Islet precursor cell (in vitro differentiated cells): Measurements from ENCODE around the gene PITX1.
A peak's percentile ranks its signal among the peaks of the same experiment; 100 is the strongest.

Experiments used
- DNase-seq: peaks from one replicate; pipeline ENCODE4 v3.0.0-alpha.2; 2018

The PITX1 gene

DNA sequence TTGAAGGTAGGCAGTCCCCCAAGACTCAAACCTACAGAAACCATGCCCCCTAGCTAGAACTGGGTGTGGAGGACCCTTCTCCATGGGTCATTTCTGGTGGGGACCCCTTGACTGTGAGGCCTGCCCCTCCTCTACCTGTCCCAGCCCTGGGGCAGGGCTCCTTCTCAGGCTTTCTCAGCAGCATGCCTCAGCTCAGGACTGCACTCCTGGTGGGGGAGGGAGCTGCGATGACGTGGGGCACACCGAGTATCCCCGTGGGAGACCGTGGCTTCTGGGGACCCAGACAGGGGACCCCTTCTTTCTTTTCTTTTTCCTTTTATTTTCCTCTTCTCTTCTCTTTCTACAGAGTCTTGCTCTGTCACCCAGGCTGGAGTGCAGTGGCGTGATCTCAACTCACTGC, 27.0 kb upstream of the PITX1 start:
- DNase-seq: no peak

DNA sequence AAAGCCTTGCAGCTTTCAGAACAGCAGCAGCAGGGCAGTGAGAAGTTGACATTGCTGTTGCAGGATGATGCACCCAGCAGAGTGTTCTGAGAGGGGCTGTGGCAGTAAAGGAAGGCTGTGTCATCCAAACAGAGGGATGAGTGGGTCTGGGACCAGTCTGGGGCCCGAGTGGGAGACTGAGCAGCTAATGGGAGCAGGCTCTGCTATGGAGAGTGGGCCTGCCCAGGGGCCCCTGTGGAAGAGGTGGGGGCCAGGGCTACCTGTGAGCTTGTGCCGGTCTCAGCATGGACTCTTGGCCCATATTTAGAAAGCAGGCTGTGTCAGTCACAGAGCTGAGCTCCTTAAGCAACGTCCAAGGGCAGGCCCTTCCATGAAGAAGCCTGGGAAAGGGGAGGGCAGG, 26.0 kb upstream of the PITX1 start:
- DNase-seq: no peak

DNA sequence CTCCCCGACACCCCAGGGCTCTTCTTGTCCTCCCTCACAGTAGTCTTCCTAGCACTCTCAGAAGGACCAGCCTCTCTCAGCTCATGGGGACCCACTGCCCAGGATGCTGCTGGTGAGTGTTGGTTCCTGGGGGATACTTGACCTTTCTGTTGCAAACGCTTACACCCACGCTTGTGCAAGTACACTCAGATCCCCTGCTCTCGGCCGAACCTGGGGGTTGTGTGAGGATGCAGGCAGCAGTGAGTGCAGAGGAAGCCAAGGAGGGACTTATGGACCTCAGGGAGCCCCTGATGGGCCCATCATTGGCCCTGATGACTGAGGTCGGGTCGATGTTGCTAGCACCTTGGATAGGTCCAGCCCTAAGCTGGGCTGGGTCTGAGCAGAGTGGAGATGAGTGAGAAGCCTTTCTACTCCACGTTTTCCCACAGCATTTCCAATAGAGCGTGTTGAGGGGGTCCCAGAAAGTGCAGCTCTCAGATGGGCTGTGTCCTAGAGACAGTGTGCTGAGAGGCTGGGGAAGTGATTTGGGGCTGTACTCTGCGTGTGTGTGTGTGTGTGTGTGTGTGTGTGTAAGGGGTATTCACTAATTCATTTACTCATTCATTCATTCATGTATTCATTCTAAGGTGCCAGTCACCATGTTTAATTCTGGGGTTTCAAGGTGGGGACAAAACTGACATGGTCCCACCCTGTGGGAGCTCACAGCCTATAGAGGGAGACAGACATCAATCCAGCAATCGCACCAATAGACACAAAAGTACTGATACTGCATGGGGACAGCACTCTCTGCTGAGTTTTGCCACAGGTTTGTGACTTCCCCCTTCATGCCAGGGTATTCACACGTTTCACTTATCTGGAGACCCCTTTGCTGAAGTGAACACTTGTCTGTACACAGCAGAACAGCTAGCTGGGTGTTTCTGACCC, 25.2 kb upstream of the PITX1 start:
- DNase-seq: no peak

DNA sequence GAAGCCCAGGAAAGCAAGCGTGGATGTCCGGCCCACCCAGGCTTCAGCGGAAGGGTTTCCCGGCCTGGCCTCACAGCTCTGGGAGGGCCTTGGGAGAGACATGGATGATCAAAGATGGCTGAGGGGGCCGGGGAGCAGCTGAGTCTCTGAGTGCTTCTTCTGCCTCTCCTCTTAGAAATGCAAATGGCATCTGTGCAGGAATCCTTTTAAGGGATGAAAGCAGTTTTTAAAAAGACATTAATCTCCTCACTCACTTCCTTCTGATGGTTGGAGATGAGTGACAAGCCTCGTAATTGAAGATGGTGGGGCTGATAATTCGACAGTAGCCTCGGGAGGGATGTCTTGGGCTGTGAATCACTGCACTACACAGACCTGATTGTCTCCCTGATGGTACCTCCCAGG, 24.3 kb upstream of the PITX1 start:
- DNase-seq: peak; percentile 95

DNA sequence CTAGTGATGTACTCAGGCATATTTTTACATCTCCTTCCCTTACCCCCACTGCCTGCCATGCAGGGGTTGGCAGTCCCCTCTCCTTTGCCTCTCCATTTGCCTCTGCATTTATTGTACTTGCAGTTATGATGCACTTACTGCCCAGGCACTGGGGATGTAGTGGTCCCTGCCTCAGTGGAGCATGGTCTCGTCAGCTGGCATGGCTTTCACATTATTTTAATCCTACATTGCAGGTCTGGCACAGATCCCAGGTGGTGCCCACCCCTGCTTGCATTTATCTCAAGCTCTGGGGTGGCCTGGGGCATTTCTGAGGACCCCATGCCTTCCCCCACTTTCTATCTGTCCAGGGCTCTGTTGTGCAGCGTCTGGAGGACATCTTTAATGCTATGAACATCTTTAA, 23.2 kb upstream of the PITX1 start:
- no peak for DNase-seq

DNA sequence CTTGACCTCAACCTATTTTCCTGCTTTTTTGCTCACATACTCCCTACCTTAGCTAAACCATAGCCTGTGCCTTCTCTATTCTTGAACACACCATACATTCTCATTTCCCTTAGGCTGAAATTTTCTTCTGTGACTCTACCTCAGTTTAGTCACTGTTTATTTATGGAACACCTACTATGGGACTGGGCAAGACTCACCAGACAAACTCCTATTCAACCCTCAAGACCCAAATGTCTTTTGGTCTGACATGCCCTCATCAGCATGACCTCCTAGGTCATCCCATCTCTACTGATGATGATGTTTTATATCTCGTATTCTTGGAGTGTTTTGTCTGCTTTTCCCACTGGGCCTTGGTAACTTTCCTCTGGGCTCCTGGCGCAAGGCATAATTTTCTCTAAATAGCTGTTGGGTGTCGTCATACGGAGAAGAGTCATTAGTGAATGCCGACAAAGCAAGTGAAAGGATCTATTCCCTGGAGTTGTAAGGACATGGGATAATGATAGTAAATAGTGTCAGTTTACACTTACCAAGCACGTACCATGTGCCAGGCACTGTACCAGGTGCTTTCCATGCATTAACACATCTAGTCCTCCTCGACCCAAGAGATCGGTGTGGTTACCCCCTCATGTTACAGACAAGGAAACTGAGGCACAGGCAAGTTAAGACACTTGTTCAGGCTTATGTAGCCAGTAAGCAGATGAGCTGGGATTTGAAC, 22.4 kb upstream of the PITX1 start:
- DNase-seq: no peak

DNA sequence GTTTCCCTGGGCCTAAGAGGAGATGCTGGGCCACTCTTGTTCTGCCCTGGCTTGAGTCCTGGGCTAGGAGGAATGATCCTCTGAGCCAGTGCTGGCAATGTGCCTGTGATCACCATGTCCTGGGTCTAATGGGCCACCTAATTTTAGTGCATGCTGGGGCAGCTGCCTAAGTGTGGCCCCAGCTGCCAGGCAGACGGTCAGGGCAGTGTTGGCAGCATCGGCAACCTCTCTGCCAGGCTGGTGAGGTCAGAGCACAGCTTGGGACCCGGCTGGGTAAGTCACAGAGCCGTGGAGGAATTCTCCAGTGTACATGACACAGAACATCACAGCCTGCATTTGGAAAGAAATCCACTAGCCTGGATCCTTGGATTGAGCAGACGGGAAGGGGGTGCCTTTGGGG, 21.4 kb upstream of the PITX1 start:
- no peak for DNase-seq

DNA sequence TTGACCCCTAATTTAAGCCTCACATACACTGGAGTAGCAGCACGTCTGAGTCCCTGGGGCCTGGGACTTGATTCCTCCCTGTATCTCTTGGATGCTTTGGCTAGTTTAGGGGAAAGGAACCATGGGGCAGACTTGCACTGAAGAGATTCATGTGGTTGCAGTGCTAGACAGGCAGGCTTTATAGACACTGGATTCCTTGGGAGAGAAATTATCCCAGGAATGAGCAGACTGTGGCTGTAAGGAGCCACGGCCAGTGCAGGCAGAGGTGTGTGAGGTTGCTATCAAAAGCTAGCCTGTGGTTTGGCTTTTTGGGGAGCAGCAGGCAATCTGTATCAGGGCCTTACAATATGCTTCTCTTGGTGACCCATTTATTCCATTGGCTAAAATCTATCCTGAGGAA, 20.5 kb upstream of the PITX1 start:
- no peak for DNase-seq

DNA sequence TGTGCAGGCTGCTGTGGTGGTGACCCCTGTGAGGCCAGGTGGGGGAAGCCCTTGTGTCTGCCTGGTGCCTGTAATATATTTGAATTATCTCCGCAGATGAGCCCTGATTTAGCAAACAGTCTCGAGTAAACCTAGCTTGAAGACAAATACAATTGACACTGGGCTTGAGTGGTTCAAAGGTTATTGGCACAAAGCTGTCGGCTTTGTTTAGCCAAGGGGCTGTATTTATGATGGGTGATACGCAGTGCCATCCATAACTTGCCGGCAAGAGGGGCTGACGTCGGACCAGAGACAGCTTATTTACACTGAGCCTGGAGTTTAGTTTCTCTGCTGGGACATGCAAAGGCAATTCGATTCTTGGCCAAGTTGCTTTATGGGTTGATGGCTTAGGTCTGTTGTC, 20.0 kb upstream of the PITX1 start:
- DNase-seq: no peak

DNA sequence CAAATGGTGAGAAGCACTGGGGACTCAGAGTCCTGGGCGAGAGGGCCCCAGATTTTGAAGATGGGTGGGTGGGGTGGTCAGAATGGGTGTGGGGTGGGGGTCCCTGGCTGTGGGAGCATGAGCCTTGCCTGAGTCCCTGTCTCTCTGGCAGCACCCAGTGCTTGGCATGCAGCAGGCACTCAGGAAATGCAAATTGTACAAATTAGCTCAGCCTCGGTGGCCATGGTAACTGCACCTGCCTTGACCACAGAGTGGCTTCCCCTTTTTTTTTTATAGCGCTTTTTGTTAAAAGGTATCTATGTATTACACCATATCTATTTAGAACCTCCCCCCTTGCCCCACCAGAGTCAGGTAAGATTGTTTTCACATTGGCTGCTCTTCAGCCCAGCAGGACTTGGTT, 19.2 kb upstream of the PITX1 start:
- DNase-seq: no peak

DNA sequence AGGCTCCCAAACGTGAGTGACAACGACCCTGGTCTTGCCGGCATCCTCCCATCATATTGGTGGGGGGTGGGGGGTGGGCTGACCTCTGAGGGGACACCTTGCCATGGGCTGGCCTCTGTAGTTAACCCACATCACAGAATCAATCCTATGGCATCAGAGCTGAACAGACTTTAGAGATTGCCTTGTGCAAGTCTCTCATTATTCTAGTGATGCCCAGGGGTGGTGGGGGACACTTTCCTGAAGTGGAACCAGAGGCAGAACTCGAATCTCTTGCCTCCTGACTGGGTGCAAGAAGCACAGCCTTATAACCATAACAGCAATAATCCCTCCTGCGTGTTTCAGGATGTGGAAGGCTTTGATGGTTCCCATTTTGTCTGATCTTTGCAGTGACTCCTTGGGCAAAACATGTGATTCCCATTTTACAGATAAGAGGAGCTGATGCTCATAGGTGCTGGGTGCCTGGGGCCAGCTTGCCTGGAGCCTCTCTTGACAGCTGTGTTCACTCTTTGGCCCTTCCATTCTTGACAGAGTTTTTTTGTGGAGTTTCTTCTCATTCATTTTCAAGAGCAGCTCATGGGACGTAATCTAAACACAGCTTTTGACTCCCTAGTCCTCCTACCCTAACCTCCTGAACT, 18.6 kb upstream of the PITX1 start:
- DNase-seq: no peak

DNA sequence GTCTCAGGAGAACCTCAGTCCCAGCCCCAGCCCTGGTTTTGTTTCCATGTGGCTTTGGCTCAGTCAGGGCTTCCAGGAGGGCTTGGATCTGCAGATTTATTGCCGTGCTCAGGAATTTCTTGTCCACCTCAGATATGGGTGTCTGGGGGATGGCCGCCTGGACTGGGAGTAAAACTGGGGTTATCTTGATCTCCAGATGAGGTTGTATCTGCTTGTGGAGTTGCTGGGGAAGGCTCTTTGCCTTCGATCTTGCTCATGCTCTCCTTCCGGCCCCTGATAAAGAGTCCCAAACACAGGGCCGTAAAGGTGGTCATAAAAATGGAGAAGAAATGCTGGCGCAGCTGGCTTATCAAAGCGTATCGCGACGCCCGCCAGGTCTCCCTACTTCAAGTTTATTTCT, 17.8 kb upstream of the PITX1 start:
- DNase-seq: no peak

DNA sequence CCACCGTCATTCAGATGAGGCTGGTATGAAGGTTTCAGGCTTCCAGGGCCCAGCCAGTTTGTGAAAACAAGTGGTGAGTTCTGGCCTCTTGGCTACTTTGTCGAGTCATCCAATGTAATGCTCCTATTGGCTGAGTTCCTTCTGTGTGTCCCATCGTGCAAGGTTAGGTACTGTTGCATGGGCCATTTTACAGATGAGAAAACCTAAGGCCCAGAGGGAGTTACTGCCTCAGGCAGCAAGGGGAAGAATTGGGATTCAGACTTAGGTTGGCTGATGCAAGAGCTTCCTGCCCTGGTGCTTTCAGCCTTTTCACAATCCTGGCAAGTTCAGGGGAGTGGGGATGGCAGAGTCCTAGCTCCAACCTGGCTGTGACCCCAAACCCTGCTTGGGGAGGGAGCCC, 17.4 kb upstream of the PITX1 start:
- DNase-seq: no peak

DNA sequence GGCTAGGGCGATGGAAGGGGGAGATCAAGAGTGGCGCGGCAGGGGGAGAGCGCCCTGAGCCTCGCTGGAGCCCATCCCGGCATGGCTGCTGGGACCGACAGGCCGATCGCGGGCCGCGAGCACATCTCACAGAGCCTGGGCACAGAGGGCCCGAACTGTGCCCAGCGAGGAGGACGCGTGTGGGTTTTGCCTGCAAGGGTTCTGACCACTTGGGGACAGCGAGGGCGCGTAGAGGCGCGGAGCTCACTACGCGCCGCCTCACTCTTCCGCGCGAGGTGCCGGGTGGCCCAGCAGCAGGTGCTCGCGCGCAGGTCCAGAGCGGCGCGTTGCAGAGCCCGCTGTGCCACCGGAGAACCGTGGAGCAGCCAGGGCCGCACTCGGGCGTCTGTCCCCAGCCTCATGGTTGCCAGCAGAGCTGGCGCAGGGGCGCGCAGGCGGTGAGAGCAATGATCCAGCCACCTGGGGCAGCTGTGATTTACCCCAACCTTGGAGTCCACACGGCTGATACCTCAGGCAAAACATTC, 16.3 kb upstream of the PITX1 start:
- no peak for DNase-seq

DNA sequence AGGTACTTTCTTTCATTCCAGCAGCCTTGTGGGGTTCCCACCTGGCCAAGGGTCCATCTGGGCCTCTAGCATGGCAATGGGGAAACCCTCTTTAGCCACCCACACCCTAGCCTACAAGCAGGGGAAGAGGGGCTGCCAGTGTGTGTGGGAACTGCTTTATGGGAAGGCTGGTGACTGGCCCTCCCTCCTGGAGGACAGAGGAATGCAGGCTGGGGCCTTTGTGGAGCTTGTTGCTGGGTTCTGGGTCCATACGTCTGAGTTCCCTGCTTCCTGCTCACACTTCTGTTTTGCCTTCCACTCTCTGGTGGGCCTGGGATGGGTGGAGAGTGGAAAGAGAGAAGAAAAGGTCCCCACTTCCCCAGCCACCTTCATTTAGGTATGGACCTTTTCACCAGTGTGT, 14.9 kb upstream of the PITX1 start:
- DNase-seq: no peak

DNA sequence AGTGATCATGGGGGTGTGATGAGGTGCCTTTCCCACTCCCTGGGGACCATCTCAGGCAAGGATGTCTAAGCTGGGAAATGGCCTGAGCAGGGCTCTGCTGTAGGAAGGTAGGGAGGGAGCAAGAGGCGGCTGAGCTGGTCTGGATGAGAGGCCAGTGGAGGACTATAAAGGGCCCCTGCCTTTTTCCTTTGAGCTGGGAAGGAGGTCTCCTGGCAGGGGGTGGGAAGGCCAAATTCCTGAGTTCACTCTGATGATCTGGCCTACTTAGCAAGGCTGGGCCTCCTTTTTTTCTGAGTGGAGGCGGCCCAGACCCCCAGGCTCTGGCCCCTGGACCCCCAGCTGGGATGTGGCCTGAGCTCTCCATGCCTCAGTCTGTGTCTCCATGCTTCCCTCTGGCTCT, 14.3 kb upstream of the PITX1 start:
- DNase-seq: no peak

DNA sequence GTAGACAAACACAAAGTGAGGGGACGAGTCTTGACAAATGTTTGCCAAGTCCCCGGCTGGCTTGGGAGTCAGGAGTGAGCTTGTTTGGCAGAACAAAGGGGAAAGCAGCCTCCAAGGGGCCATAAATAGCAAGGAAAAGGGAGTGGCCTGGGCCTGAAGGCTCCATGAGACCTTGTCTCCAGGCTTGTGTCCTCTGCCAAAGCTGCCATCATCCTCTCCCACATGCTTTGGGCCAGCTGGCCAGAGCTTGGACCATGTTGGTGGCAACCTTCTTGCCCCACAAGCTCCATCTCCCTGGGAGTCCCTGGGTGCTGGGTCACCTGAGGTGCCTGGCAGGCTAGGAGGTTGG, 13.3 kb upstream of the PITX1 start:
- peak; percentile 74 for DNase-seq

DNA sequence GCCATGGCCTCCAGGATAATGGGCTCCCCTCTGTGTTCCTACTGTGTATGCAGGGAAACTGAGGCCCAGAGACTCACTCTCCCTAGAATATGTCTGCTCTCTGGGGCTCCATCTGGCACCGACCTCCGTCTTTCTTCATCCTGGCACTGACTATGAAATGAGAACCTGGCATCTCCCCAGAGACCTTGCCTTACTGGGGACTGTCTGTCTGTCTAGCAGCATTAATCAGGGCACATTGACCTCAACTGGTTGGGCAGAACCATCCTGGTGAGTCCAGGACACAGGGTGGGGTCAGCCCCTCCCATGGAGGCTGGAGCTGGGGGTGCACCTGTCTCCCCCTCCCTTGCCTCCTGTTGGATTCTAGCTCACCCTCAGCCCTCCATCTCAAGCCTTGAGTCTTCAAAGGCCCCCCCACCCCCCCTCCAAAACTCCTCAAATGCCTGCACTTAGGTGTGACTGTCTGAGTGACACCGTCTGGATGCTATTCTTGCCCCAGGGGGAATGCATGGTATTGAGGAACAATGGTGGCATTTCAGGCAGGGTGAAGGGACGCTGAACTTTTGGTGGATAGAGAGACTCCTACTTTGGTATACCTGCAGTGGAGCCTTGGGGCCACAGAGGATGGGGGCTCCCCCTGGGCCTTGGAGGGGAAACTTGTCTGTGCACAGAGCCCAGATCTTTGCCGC, 12.8 kb upstream of the PITX1 start:
- no peak for DNase-seq

DNA sequence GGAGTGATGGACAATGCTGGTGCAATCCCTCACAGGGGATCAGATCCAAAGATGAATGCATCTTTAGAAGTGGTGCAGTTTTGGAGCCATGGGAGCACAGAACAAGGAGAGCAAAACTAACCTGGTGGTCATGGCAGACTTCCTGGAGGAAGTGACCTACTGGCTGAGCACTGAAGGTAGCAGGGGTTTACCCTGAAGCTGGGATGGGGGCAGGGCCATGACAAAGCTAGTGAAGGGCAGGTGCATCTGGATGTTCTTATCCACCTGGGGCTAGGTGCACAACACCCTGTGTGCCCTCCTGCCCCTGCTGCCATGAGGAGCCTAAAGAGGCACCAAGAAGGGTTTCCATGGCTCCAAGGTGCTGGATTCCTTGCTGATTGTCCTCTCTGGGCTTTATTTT, 11.5 kb upstream of the PITX1 start:
- no peak for DNase-seq

DNA sequence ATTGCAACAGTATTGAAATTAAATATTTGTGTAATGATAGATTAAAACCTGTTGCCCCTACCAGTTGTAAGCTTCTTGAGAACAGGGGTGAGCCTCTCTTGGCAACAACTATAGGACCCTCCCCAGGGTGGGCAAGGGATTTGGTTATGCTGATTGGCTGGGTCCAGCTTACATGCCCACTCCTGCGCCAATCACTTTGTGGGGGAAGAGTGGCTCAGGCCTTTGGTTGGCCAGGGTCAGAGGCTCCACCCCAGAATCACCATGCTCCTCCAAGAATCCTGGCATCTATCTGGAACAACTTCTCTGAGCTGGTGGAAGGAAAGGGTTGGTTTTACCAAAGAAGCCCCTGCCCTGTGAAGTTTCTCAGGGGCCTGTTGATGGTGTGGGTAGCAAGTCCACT, 8.6 kb upstream of the PITX1 start:
- DNase-seq: no peak

DNA sequence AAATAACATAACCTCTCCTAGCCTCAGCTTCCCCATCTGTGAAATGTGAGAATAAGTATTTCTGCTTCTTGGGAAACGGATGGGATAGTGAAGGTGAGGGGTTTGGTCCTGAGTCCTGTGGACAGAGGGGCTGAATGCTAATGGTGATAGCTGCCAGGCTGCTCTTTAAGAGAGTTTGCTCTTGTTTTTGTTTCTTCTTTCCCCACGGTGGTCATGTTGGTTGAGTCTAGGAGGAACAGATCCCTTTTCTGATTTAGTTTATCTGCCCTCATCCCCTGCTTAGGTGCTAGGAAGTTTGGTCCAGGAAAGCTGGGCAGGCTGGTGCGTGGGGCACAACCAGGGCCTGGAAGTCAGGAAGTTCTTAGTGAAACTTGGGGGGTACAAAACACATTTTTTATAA, 7.7 kb upstream of the PITX1 start:
- DNase-seq: no peak

DNA sequence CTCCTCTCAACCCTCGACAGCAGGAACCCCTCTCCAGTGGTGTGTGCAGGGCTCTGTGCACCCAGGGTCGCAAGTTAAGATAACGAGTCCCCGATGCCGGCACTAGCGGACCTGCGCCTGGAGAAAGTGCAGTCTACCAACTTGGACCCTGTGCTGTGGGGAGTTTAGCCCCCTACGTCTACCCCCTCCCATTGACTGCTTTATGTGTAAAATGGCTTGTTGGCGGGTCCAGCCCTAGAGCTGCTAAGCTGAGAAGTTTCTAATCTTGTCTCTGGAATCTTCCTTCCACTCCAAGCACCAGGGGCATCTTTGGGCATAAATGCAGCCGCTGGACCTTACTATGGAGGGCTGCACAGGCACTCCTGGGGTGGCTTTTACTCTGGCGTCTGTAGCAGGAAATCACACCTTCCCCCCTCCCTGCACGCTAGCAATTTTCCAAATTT, 7.1 kb upstream of the PITX1 start:
- no peak for DNase-seq
